H1 (cell line): ENCODE results near the gene LRG1. TPM values are rescaled to one million over a fixed set of nuclear protein-coding genes. Genes with fewer than 3 reads are reported as not detected.

Experiments used
- CTCF ChIA-PET: fragments of 300-600 bp; sonication (Branson Sonifier 250); formaldehyde crosslinking; loops from one replicate; lab custom pipeline; 2021; ENCODE audit not compliant: partially characterized antibody; lab: Charles Lee
- POLR2A ChIA-PET: fragments of 300-600 bp; sonication (Branson Sonifier 250); formaldehyde crosslinking; loops from one replicate; lab custom pipeline; 2021; ENCODE audit warnings: inconsistent platforms; ENCODE audit not compliant: partially characterized antibody; lab: Charles Lee
- DNase-seq, 2 experiments: peaks; one replicate each; pipeline versions ENCODE4 v3.0.0 to v3.0.0-alpha.2; 2010 to 2022; ENCODE audit warnings: low spot score in 2 of 2, low read depth in 1 of 2, mixed read lengths in 1 of 2
- FAIRE-seq: peaks from 2 replicates; lab custom pipeline; 2011; peaks lifted over from hg19 to GRCh38; lab: Jason Lieb, UNC
- H2AFZ ChIP-seq: 2 replicates; pipeline ENCODE4 v1.8.1; 2012; ENCODE audit warnings: low read length, inconsistent platforms
- H2AK5ac ChIP-seq: 2 replicates; pipeline ENCODE4 v1.6.1; 2013; ENCODE audit warnings: low read depth, low read length
- H2BK120ac ChIP-seq: replicated peaks from 2 replicates; pipeline ENCODE3; 2013; ENCODE audit warnings: low read depth, low read length, inconsistent platforms
- H2BK12ac ChIP-seq: 2 replicates; pipeline ENCODE4 v1.6.1; 2013; ENCODE audit warnings: low read depth, low read length
- H2BK15ac ChIP-seq: 2 replicates; pipeline ENCODE4 v1.6.1; 2013; ENCODE audit warnings: low read length
- H2BK20ac ChIP-seq: 2 replicates; pipeline ENCODE4 v1.6.1; 2013; ENCODE audit warnings: low read length
- H2BK5ac ChIP-seq: 2 replicates; pipeline ENCODE4 v1.6.1; 2013; ENCODE audit warnings: low read depth, low read length
- H3K14ac ChIP-seq: 2 replicates; pipeline ENCODE4 v1.6.1; 2013; ENCODE audit warnings: inconsistent platforms; ENCODE audit not compliant: insufficient read length
- H3K18ac ChIP-seq: 2 replicates; pipeline ENCODE4 v1.6.1; 2013; ENCODE audit warnings: low read length; ENCODE audit errors: extremely low read depth
- H3K23ac ChIP-seq: 2 replicates; pipeline ENCODE4 v1.6.1; 2013; ENCODE audit warnings: inconsistent platforms; ENCODE audit not compliant: insufficient read length
- H3K23me2 ChIP-seq: 2 replicates; pipeline ENCODE4 v1.6.1; 2013; ENCODE audit warnings: low read depth, low read length
- H3K27ac ChIP-seq: 2 replicates; pipeline ENCODE4 v1.6.1; 2011; ENCODE audit warnings: low read depth, low read length, inconsistent platforms
- H3K27me3 ChIP-seq, 4 experiments: replicated peaks in 1 of 4; 1 replicate in 1 of 4; 2 replicates in 3 of 4; pipeline versions ENCODE4 v1.6.1 to v1.8.1; 2011 to 2013; ENCODE audit warnings: low read length in 3 of 4, mild to moderate bottlenecking in 3 of 4, inconsistent platforms in 2 of 4, mixed read lengths in 2 of 4, moderate library complexity in 1 of 4; ENCODE audit not compliant: control insufficient read depth in 3 of 4, insufficient read depth in 3 of 4; ENCODE audit errors: extremely low read depth in 1 of 4
- H3K36me3 ChIP-seq, 4 experiments: 2 replicates each; pipeline versions ENCODE4 v1.6.1 to v1.8.1; 2011 to 2013; ENCODE audit warnings: mild to moderate bottlenecking in 4 of 4, low read length in 3 of 4, moderate library complexity in 2 of 4, control low read depth in 1 of 4, inconsistent platforms in 1 of 4; ENCODE audit not compliant: insufficient read depth in 4 of 4, control insufficient read depth in 2 of 4
- H3K4ac ChIP-seq: replicated peaks from 2 replicates; pipeline ENCODE3; 2013; ENCODE audit warnings: low read length, low read depth, mixed read lengths, inconsistent platforms; ENCODE audit not compliant: insufficient read length
- H3K4me1 ChIP-seq, 4 experiments: replicated peaks in 1 of 4; 1 replicate in 1 of 4; 2 replicates in 3 of 4; pipeline versions ENCODE4 v1.6.1 to v1.8.1; 2011 to 2013; ENCODE audit warnings: low read length in 3 of 4, inconsistent platforms in 2 of 4, mixed read lengths in 1 of 4; ENCODE audit not compliant: insufficient read depth in 4 of 4, control insufficient read depth in 3 of 4
- H3K4me2 ChIP-seq, 2 experiments: 2 replicates each; pipeline versions ENCODE4 v1.6.1 to v1.8.1; 2011 to 2013; ENCODE audit warnings: low read depth in 2 of 2, low read length in 2 of 2, control low read depth in 1 of 2, inconsistent platforms in 1 of 2, mild to moderate bottlenecking in 1 of 2; ENCODE audit not compliant: insufficient read depth in 1 of 2
- H3K4me3 ChIP-seq, 4 experiments: fragments of 200-600, 300-600 bp in 1 of 4; sonication (generic), shearing (Covaris generic), sonication (Bioruptor Twin) in 1 of 4; 2 replicates each; pipeline versions ENCODE4 v1.5.1 to v1.8.1; 2011 to 2016; ENCODE audit warnings: low read length in 4 of 4, low read depth in 3 of 4, control low read depth in 2 of 4, inconsistent platforms in 2 of 4, mild to moderate bottlenecking in 2 of 4, mixed read lengths in 1 of 4, moderate library complexity in 1 of 4; ENCODE audit not compliant: insufficient read depth in 2 of 4; ENCODE audit errors: extremely low read depth in 1 of 4
- H3K56ac ChIP-seq: replicated peaks from 2 replicates; pipeline ENCODE3; 2013; ENCODE audit warnings: low read depth, mild to moderate bottlenecking, mixed read lengths, low read length, inconsistent platforms; ENCODE audit not compliant: insufficient read length
- H3K79me1 ChIP-seq: 2 replicates; pipeline ENCODE4 v1.6.1; 2013; ENCODE audit warnings: low read depth, low read length, control low read depth
- H3K79me2 ChIP-seq, 2 experiments: 2 replicates each; pipeline versions ENCODE4 v1.6.1 to v1.8.1; 2012 to 2013; ENCODE audit warnings: low read length in 2 of 2, mild to moderate bottlenecking in 2 of 2, inconsistent platforms in 1 of 2; ENCODE audit not compliant: insufficient read depth in 2 of 2, control insufficient read depth in 1 of 2
- H3K9ac ChIP-seq, 4 experiments: replicated peaks in 1 of 4; 1 replicate in 1 of 4; 2 replicates in 3 of 4; pipeline versions ENCODE4 v1.6.1 to v1.8.1; 2011 to 2013; ENCODE audit warnings: low read depth in 3 of 4, low read length in 3 of 4, control low read depth in 2 of 4, mild to moderate bottlenecking in 2 of 4, moderate library complexity in 2 of 4, inconsistent platforms in 1 of 4; ENCODE audit errors: extremely low read depth in 1 of 4
- H3K9me3 ChIP-seq, 2 experiments: 2 replicates each; pipeline versions ENCODE4 v1.6.1 to v1.8.1; 2012 to 2013; ENCODE audit warnings: mild to moderate bottlenecking in 2 of 2, moderate library complexity in 2 of 2, control low read depth in 1 of 2, inconsistent platforms in 1 of 2, low read depth in 1 of 2, low read length in 1 of 2, mixed read lengths in 1 of 2; ENCODE audit not compliant: insufficient read depth in 2 of 2
- H4K20me1 ChIP-seq, 2 experiments: replicated peaks in 1 of 2; 2 replicates each; pipeline versions ENCODE3 to v1.8.1; 2011 to 2013; ENCODE audit warnings: inconsistent platforms in 2 of 2, low read length in 2 of 2, mild to moderate bottlenecking in 1 of 2; ENCODE audit not compliant: insufficient read depth in 2 of 2, control insufficient read depth in 1 of 2
- H4K5ac ChIP-seq: 2 replicates; pipeline ENCODE4 v1.6.1; 2013; ENCODE audit warnings: low read length, low read depth, mixed read lengths, inconsistent platforms; ENCODE audit not compliant: insufficient read length
- H4K8ac ChIP-seq: 2 replicates; pipeline ENCODE4 v1.8.0; 2013; ENCODE audit warnings: mild to moderate bottlenecking, moderate library complexity, low read length, inconsistent platforms; ENCODE audit not compliant: insufficient read depth; ENCODE audit errors: extremely low read depth
- H4K91ac ChIP-seq: replicated peaks from 2 replicates; pipeline ENCODE3; 2013; ENCODE audit warnings: low read length, mixed read lengths, inconsistent platforms; ENCODE audit not compliant: insufficient read length
- GABPA ChIP-seq: IDR thresholded peaks from 2 replicates; pipeline ENCODE4 v1.6.1; 2011; ENCODE audit warnings: mild to moderate bottlenecking, low read length, moderate library complexity, borderline replicate concordance; ENCODE audit not compliant: insufficient read depth
- HDAC6 ChIP-seq: IDR thresholded peaks from one replicate; pipeline ENCODE4 v1.7.1; 2012; ENCODE audit warnings: low read depth, mild to moderate bottlenecking, inconsistent platforms, low read length, moderate library complexity
- KDM1A ChIP-seq: fragments of 200-600, 300-600 bp; sonication (generic); IDR thresholded peaks from 2 replicates; pipeline ENCODE4 v1.7.1; 2016; ENCODE audit warnings: mild to moderate bottlenecking, low read length, borderline replicate concordance
- MAFK ChIP-seq: IDR thresholded peaks from 2 replicates; pipeline ENCODE4 v1.6.1; 2012; ENCODE audit warnings: low read depth, mild to moderate bottlenecking, improper control_type of control experiment, low read length
- TAF1 ChIP-seq: IDR thresholded peaks from 2 replicates; pipeline ENCODE4 v1.6.1; 2011; ENCODE audit warnings: mild to moderate bottlenecking, low read depth, low read length
- TEAD4 ChIP-seq: IDR thresholded peaks from 2 replicates; pipeline ENCODE4 v1.6.1; 2012; ENCODE audit warnings: low read depth, low read length, inconsistent platforms, mixed read lengths
- YY1 ChIP-seq: IDR thresholded peaks from 2 replicates; pipeline ENCODE4 v1.6.1; 2011; ENCODE audit warnings: low read depth, mild to moderate bottlenecking, low read length
- WGBS, 2 experiments: shearing (Covaris generic) in 1 of 2; methylation state at CpG; one replicate each; pipeline versions ENCODE4 v1.1.6 to v1.1.7; 2013 to 2015; ENCODE audit warnings: low lambda C conversion rate in 2 of 2, mixed read lengths in 2 of 2, inconsistent platforms in 1 of 2, low coverage in 1 of 2, missing lambda C conversion rate in 1 of 2; ENCODE audit not compliant: insufficient replicate concordance in 2 of 2, insufficient coverage in 1 of 2, insufficient read length in 1 of 2; ENCODE audit errors: extremely low coverage in 1 of 2, missing lambda C conversion rate in 1 of 2; 5-methylcytosine and 5-hydroxymethylcytosine counted together
- polyA plus RNA-seq, 7 experiments: library from polyadenylated mRNA; depleted of rRNA in 3 of 7; stranded (reverse) in 5 of 7; unstranded in 2 of 7; fragments of >200 nt in 5 of 7; fragments of 200-250 nt in 2 of 7; gene quantifications; 1 replicate in 5 of 7; 2 replicates in 1 of 7; 4 replicates in 1 of 7; pipeline versions ENCODE4 v1.2.1 to v1.2.3, GENCODE V29; 2011 to 2013; ENCODE audit warnings: missing spikeins in 2 of 7, mixed read lengths in 2 of 7
- total RNA-seq: library from RNA; stranded (reverse); fragmentation: NEBNext Ultra II Directional; extraction: Animal tissue kit (Norgen Biotek cat#: 25700); gene quantifications from 2 replicates; pipeline ENCODE4 v1.2.1, GENCODE V29; 2021
- TF ChIP-seq, protein P1 (sequence below): IDR thresholded peaks from 2 replicates; pipeline ENCODE4 v1.6.1; 2011; ENCODE audit warnings: low read length, improper control_type of control experiment
- TF ChIP-seq, protein P2 (sequence below): IDR thresholded peaks from 2 replicates; pipeline ENCODE4 v1.6.1; 2012; ENCODE audit warnings: low read length, inconsistent platforms

The LRG1 gene
- total and polyA plus RNA-seq, 2 of the 8 experiments (the other 6 are each of a cell fraction or from before 2014, with no cell fraction given) = 0.48 to 0.79 TPM

DNA sequence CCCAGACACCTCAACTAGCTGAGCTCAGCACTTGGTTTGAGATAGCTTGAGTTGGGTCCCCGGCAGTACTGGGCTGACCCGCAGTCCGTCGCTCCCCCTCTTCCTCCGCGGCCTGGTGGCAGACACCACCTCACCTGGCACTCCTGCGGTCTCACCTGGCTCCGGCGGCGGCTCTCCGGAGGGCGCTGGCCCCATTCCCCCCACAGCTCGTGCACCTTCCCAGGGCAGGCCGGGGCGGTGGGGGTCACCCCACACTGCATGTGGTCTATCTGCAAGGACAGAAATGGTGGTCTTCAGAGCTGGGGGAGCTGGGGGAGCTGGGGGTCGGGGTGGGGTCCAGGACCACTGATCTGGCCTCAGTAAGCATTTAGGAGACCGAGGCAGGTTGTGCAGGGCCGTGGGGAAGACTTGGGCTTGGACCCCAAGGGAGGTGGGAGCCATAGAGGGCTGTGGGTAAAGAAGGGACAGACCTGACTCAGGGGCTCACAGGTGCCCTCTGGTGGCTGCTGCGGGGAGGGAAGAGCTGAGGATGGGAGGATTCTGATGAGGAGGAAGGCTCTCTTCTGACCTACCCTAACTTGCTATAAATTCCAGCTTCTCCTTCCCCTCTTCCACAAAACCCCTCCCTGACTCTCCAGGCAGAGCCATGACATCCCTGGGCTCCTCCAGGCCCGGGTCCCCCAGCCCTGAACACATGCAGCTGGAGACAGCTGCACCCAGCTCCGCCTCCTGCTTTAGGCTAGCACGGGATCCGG is 14.9 kb downstream of the LRG1 start:
- no peaks in the 10 kb centered on the region for H3K23me2 ChIP-seq
- 84% methylated on average over 22 of the region's 23 CpGs; no CpG with 5 or more reads in 1 of the 2 experiments for WGBS, 2 experiments
- H2BK12ac ChIP-seq = no peak overlapping the region
- H3K4ac ChIP-seq = no peak overlapping the region
- no peak overlapping the region for H3K27ac ChIP-seq
- H2BK5ac ChIP-seq = no peak overlapping the region
- no peak overlapping the region for H3K4me2 ChIP-seq
- no peak overlapping the region for H4K91ac ChIP-seq
- H2BK15ac ChIP-seq = no peak overlapping the region
- H3K79me1 ChIP-seq = no peaks in the 10 kb centered on the region
- H3K27me3 ChIP-seq = peaks cover 0 to 10% (median 5%) of the 10 kb centered on the region in 4 experiments; a peak in 3 of 7 replicates
- H4K20me1 ChIP-seq = no peaks in the 10 kb centered on the region
- POLR2A ChIA-PET = interaction anchor here (0.7 to 3.4 kb wide), 4 partner anchors 10 to 258 kb away, joined by 3 to 23 read pairs (median 4); partner anchors contain the start of gene PLIN5
- no peak overlapping the region for H2AFZ ChIP-seq
- no peak overlapping the region for H3K23ac ChIP-seq
- no peaks in the 10 kb centered on the region for H3K9me3 ChIP-seq
- no peak overlapping the region for H3K18ac ChIP-seq
- H3K79me2 ChIP-seq = no peaks in the 10 kb centered on the region
- no peak overlapping the region for H2BK120ac ChIP-seq
- no peak overlapping the region for H3K56ac ChIP-seq
- no peak overlapping the region for H4K8ac ChIP-seq
- H4K5ac ChIP-seq = no peak overlapping the region
- no peaks in the 10 kb centered on the region for H3K36me3 ChIP-seq
- H2BK20ac ChIP-seq = no peak overlapping the region
- H3K9ac ChIP-seq = no peak overlapping the region
- DNase-seq = peak in 1 of 2 experiments; percentile 95
- FAIRE-seq = peak; percentile 36
- no peak overlapping the region for H2AK5ac ChIP-seq
- no peaks in the 10 kb centered on the region; a peak in 2 of 7 replicates for H3K4me1 ChIP-seq
- CTCF ChIA-PET = interaction anchor here (0.6 to 8.9 kb wide), 43 partner anchors 9 to 514 kb away, joined by 3 to 174 read pairs (median 4); partner anchors contain the start of genes CHAF1A, LRG1, PLIN4 and PLIN5
- H3K14ac ChIP-seq = no peak overlapping the region
- H3K4me3 ChIP-seq = no peak overlapping the region
- no peak for TF ChIP-seq MAFK
- TF ChIP-seq KDM1A = peak; percentile 83; the same call in 1 of the 2 replicates
- TF ChIP-seq GABPA = peak; percentile 54; the same call in 1 of the 2 replicates
- no peak for TF ChIP-seq TAF1
- no peak for TF ChIP-seq YY1
- no peak for TF ChIP-seq HDAC6
- TF ChIP-seq, protein P1, sequence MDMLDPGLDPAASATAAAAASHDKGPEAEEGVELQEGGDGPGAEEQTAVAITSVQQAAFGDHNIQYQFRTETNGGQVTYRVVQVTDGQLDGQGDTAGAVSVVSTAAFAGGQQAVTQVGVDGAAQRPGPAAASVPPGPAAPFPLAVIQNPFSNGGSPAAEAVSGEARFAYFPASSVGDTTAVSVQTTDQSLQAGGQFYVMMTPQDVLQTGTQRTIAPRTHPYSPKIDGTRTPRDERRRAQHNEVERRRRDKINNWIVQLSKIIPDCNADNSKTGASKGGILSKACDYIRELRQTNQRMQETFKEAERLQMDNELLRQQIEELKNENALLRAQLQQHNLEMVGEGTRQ = no peak
- no peak for TF ChIP-seq TEAD4
- TF ChIP-seq, protein P2, sequence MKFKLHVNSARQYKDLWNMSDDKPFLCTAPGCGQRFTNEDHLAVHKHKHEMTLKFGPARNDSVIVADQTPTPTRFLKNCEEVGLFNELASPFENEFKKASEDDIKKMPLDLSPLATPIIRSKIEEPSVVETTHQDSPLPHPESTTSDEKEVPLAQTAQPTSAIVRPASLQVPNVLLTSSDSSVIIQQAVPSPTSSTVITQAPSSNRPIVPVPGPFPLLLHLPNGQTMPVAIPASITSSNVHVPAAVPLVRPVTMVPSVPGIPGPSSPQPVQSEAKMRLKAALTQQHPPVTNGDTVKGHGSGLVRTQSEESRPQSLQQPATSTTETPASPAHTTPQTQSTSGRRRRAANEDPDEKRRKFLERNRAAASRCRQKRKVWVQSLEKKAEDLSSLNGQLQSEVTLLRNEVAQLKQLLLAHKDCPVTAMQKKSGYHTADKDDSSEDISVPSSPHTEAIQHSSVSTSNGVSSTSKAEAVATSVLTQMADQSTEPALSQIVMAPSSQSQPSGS = no peak
